Neural cell (in vitro differentiated cells): ENCODE measurements around the gene GABRG3.

Experiments used
- CTCF ChIP-seq: fragments of 450-650 bp; IDR thresholded peaks from 2 replicates; pipeline ENCODE4 v1.5.1; 2014; ENCODE audit warnings: antibody characterized with exemption, mild to moderate bottlenecking, moderate library complexity; ENCODE audit not compliant: poor library complexity, severe bottlenecking
- POLR2AphosphoS5 ChIP-seq: IDR thresholded peaks from 2 replicates; pipeline ENCODE4 v1.6.1; 2012
- RAD21 ChIP-seq: fragments of 450-650 bp; conservative IDR thresholded peaks from 2 replicates; pipeline ENCODE4 v1.6.1; 2014; ENCODE audit warnings: antibody characterized with exemption, mild to moderate bottlenecking, moderate library complexity
- SMC3 ChIP-seq: fragments of 450-650 bp; conservative IDR thresholded peaks from 2 replicates; pipeline ENCODE4 v1.6.1; 2014; ENCODE audit warnings: antibody characterized with exemption, mild to moderate bottlenecking, moderate library complexity; ENCODE audit not compliant: poor library complexity
- TAF1 ChIP-seq: IDR thresholded peaks from 2 replicates; pipeline ENCODE4 v1.6.1; 2012; ENCODE audit warnings: low read depth

- TF ChIP-seq CTCF (no peak), SMC3 (no peak), RAD21 (no peak), TAF1 (no peak), POLR2AphosphoS5 (no peak)
Measured at GRCh38 chr15:27182561-27183110, 211.7 kb downstream of the GABRG3 start.
